MCF 10A (cell line): ENCODE results near the gene TMEM232. TPM values are rescaled to one million over a fixed set of nuclear protein-coding genes. Genes with fewer than 3 reads are reported as not detected.
A peak's percentile ranks its signal among the peaks of the same experiment; 100 is the strongest.

ENCODE experiments used
- BruUV-seq: library from RNA; stranded (reverse); fragments of 400-500 nt; replicated peaks from 2 replicates; lab custom pipeline; 2021; lab: Mats Ljungman, UMichigan
- CTCF ChIA-PET: fragments of 300-600 bp; sonication (Branson Sonifier 250); formaldehyde crosslinking; extraction: SDS; loops from one replicate; lab custom pipeline; 2021; ENCODE audit warnings: antibody characterized with exemption, inconsistent platforms; lab: Yijun Ruan, JAX
- POLR2A ChIA-PET: fragments of 300-600, 350-650 bp; sonication (Branson Sonifier 250); formaldehyde crosslinking; extraction: SDS; loops from one replicate; lab custom pipeline; 2020; ENCODE audit warnings: antibody characterized with exemption, inconsistent platforms; lab: Yijun Ruan, JAX
- DNase-seq: peaks from one replicate; pipeline ENCODE4 v3.0.0-alpha.2; 2018; ENCODE audit not compliant: unreplicated experiment
- H3K27ac Mint-ChIP-seq: one replicate; pipeline ENCODE4 v1.8.0; 2022; ENCODE audit warnings: mild to moderate bottlenecking, low read depth, mixed read lengths; ENCODE audit not compliant: unreplicated experiment
- H3K27me3 Mint-ChIP-seq: one replicate; pipeline ENCODE4 v1.8.0; 2022; ENCODE audit warnings: mixed read lengths; ENCODE audit not compliant: insufficient read depth, unreplicated experiment
- H3K36me3 Mint-ChIP-seq: one replicate; pipeline ENCODE4 v1.8.0; 2022; ENCODE audit warnings: mild to moderate bottlenecking, moderate library complexity, mixed read lengths; ENCODE audit not compliant: insufficient read depth, unreplicated experiment
- H3K4me1 Mint-ChIP-seq: one replicate; pipeline ENCODE4 v1.8.0; 2022; ENCODE audit warnings: mixed read lengths; ENCODE audit not compliant: insufficient read depth, unreplicated experiment
- H3K4me3 Mint-ChIP-seq: one replicate; pipeline ENCODE4 v1.8.0; 2022; ENCODE audit warnings: mild to moderate bottlenecking, moderate library complexity, mixed read lengths; ENCODE audit not compliant: unreplicated experiment
- H3K9me3 Mint-ChIP-seq: one replicate; pipeline ENCODE4 v1.8.0; 2022; ENCODE audit warnings: mixed read lengths; ENCODE audit not compliant: unreplicated experiment
- CTCF ChIP-seq: fragments of 200-600 bp; IDR thresholded peaks from one replicate; pipeline ENCODE4 v1.8.0; 2022; ENCODE audit warnings: antibody characterized with exemption, mild to moderate bottlenecking; ENCODE audit not compliant: unreplicated experiment
- intact Hi-C: fragments of 100-400 bp; cut with micrococcal nuclease; formaldehyde crosslinking; loops from 2 replicates; pipeline ENCODE4 v1.14.1; 2022
- total RNA-seq: library from RNA; stranded (reverse); gene quantifications from 2 replicates; pipeline ENCODE4 v1.2.3, GENCODE V29; 2022

The TMEM232 gene
- total RNA-seq, 1 experiment from 2014 or later, result 2.8 TPM

- DNase-seq, result no peak
- Mint-ChIP-seq H3K9me3 (no peaks in the 10 kb centered on the region), H3K36me3 (no peaks in the 10 kb centered on the region), H3K4me3 (no peak overlapping the region), H3K27me3 (no peaks in the 10 kb centered on the region), H3K4me1 (peaks cover 19% of the 10 kb centered on the region), H3K27ac (no peak overlapping the region)
- POLR2A ChIA-PET, result interaction anchor here (1.3 to 2.8 kb wide), 4 partner anchors 14 to 324 kb away, joined by 3 to 9 read pairs (median 6); partner anchors contain the start of genes SLC25A46 and WDR36
- intact Hi-C loops, result no loop called here
- CTCF ChIA-PET, result interaction anchor here (3.2 kb wide), 1 partner anchor 11 kb away, joined by 16 read pairs; no protein-coding TSS in a partner anchor
- no peak for TF ChIP-seq CTCF
- no TSS peak for BruUV-seq
Measured at GRCh38 chr5:110768138-110768860, 41.8 kb upstream of the TMEM232 start.

GRCh38 chr5:110760158-110760557, 33.7 kb upstream of the TMEM232 start:
- DNase-seq, result no peak
- ChIA-PET POLR2A (no interaction called here), CTCF (no interaction called here)
- intact Hi-C loops, result no loop called here
- H3K27me3 Mint-ChIP-seq, result no peaks in the 10 kb centered on the region
- H3K36me3 Mint-ChIP-seq, result peaks cover 16% of the 10 kb centered on the region
- TF ChIP-seq CTCF, result no peak
- no peaks in the 10 kb centered on the region for H3K4me1 Mint-ChIP-seq
- no peaks in the 10 kb centered on the region for H3K9me3 Mint-ChIP-seq
- no peak overlapping the region for H3K4me3 Mint-ChIP-seq
- H3K27ac Mint-ChIP-seq, result no peak overlapping the region
- BruUV-seq, result no TSS peak

- H3K36me3 Mint-ChIP-seq, result peaks cover 18% of the 10 kb centered on the region
- TF ChIP-seq CTCF, result peak; percentile 54
- DNase-seq, result peak; percentile 67
- intact Hi-C loops, result loop anchor here (1.0 to 5.0 kb wide), 6 partner anchors 108 to 1390 kb away; partner anchors contain the start of gene WDR36
- no peaks in the 10 kb centered on the region for H3K27me3 Mint-ChIP-seq
- BruUV-seq, result no TSS peak
- ChIA-PET POLR2A (no interaction called here), CTCF (interaction anchor here (1.1 to 2.9 kb wide), 7 partner anchors 10 to 379 kb away, joined by 3 to 16 read pairs (median 4); no protein-coding TSS in a partner anchor)
- no peak overlapping the region for H3K4me3 Mint-ChIP-seq
- no peak overlapping the region for H3K27ac Mint-ChIP-seq
- no peaks in the 10 kb centered on the region for H3K9me3 Mint-ChIP-seq
- peaks cover 14% of the 10 kb centered on the region for H3K4me1 Mint-ChIP-seq
Measured at GRCh38 chr5:110757118-110757729, 30.8 kb upstream of the TMEM232 start.

GRCh38 chr5:110754181-110754580, 27.7 kb upstream of the TMEM232 start:
- Mint-ChIP-seq H3K36me3 (peaks cover 22% of the 10 kb centered on the region), H3K27me3 (no peaks in the 10 kb centered on the region), H3K9me3 (no peaks in the 10 kb centered on the region), H3K4me3 (no peak overlapping the region), H3K4me1 (peaks cover 24% of the 10 kb centered on the region), H3K27ac (no peak overlapping the region)
- no peak for DNase-seq
- intact Hi-C loops, result no loop called here
- ChIA-PET POLR2A (interaction anchor here (0.6 to 0.9 kb wide), 2 partner anchors 15 to 346 kb away, joined by 3 read pairs; partner anchors contain the start of gene SLC25A46), CTCF (no interaction called here)
- BruUV-seq, result no TSS peak
- TF ChIP-seq CTCF, result no peak
